BJ (cell line): ENCODE measurements around the gene ZNF536. TPM values are rescaled to one million over a fixed set of nuclear protein-coding genes. Genes with fewer than 3 reads are reported as not detected.

Source experiments
- CTCF ChIA-PET: fragments of 350-600 bp; formaldehyde crosslinking; extraction: SDS; loops from one replicate; lab custom pipeline; 2021; ENCODE audit warnings: antibody characterized with exemption, inconsistent platforms; lab: Yijun Ruan, JAX
- POLR2A ChIA-PET: fragments of 300-600 bp; sonication (Branson Sonifier 250); formaldehyde crosslinking; extraction: SDS; loops from one replicate; lab custom pipeline; 2021; ENCODE audit warnings: antibody characterized with exemption; lab: Charles Lee
- DNase-seq: peaks from one replicate; pipeline ENCODE4 v3.0.0-alpha.2; 2011; ENCODE audit warnings: low read depth
- H3K27me3 ChIP-seq: 2 replicates; pipeline ENCODE4 v1.6.0; 2011; ENCODE audit warnings: low read length; ENCODE audit not compliant: control insufficient read depth, insufficient read depth
- H3K36me3 ChIP-seq: 2 replicates; pipeline ENCODE4 v1.5.1; 2011; ENCODE audit warnings: low read length; ENCODE audit not compliant: control insufficient read depth, insufficient read depth
- H3K4me3 ChIP-seq: 2 replicates; pipeline ENCODE4 v1.5.1; 2011; ENCODE audit warnings: low read depth, mild to moderate bottlenecking, control low read depth, low read length
- polyA plus RNA-seq: library from polyadenylated mRNA; depleted of rRNA; stranded (reverse); fragments of >200 nt; gene quantifications from 2 replicates; pipeline ENCODE4 v1.2.3, GENCODE V29; 2011
- TF ChIP-seq, protein P1 (sequence below): IDR thresholded peaks from 2 replicates; pipeline ENCODE4 v1.5.1; 2011; ENCODE audit warnings: low read depth, mild to moderate bottlenecking, control low read depth, inconsistent platforms, low read length, moderate library complexity; ENCODE audit not compliant: insufficient read depth

The ZNF536 gene
- polyA plus RNA-seq, 1 experiment = not detected

DNA sequence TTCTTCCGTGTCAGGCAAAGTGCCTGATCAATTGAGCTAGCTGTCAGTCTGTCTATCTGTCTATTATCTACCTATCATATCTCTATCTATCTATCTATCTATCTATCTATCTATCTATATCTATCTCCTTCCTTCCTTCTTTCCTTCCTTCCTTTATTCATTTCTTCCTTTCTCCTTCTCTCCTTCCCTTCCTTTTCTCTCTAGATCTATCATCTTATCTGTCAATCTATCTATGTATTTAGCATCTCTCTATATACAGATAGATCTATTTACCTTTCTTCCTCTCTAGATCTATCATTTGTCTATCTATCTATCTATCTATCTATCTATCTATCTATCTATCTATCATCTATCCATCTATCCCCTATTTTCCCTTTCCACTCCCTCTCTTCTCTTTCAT, 5.9 kb upstream of the ZNF536 start:
- DNase-seq = no peak
- no peaks in the 10 kb centered on the region for H3K27me3 ChIP-seq
- H3K4me3 ChIP-seq = no peak overlapping the region
- TF ChIP-seq, protein P1, sequence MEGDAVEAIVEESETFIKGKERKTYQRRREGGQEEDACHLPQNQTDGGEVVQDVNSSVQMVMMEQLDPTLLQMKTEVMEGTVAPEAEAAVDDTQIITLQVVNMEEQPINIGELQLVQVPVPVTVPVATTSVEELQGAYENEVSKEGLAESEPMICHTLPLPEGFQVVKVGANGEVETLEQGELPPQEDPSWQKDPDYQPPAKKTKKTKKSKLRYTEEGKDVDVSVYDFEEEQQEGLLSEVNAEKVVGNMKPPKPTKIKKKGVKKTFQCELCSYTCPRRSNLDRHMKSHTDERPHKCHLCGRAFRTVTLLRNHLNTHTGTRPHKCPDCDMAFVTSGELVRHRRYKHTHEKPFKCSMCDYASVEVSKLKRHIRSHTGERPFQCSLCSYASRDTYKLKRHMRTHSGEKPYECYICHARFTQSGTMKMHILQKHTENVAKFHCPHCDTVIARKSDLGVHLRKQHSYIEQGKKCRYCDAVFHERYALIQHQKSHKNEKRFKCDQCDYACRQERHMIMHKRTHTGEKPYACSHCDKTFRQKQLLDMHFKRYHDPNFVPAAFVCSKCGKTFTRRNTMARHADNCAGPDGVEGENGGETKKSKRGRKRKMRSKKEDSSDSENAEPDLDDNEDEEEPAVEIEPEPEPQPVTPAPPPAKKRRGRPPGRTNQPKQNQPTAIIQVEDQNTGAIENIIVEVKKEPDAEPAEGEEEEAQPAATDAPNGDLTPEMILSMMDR = no peak
- CTCF ChIA-PET = no interaction called here
- H3K36me3 ChIP-seq = no peaks in the 10 kb centered on the region
- POLR2A ChIA-PET = no interaction called here

DNA sequence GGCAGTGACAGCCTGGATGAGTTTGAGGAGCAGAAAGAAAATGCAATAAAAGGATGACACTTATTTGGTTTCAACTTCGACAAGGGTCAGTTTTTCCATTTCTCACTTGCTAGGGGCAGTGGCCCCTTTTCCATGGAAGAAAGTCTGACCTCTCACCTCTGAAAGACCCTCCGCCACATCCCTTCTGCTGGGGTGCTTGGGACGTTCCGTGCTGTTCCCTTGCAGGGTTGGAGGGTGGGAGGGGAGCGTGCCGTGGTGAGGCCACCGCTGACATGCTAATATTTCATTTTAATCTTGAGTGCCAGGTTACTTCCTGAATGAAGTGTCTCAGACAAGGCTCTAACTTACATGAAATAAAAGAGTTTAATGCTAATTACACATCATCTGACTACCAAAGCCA, 5.2 kb upstream of the ZNF536 start:
- no peak for DNase-seq
- TF ChIP-seq, protein P1 = no peak

DNA sequence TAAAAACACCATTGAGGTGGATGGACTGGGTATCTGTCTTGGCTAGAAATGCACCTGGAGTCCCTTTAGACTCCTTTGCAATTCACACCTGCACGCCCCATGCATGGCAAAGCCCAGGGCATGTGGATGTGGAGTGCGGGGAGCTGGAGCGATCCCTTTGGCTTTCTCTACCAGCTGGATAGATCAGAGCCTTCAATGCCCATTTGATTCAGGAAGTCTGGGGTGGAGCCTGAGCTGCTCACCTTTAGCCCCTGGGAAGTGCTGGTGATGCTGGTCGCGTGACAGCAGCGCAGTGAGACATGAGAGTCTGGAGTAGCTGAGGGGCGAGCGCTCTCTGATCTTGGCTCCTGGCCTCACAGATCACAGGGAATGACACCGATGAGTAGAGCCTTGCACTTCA, 4.8 kb upstream of the ZNF536 start:
- ChIA-PET POLR2A (no interaction called here), CTCF (no interaction called here)
- TF ChIP-seq, protein P1 = no peak
- H3K4me3 ChIP-seq = no peak overlapping the region
- no peak for DNase-seq
- H3K27me3 ChIP-seq = no peaks in the 10 kb centered on the region
- no peaks in the 10 kb centered on the region for H3K36me3 ChIP-seq

More for the DNA sequence above, 5.2 kb upstream of the ZNF536 start:
- ChIA-PET POLR2A (no interaction called here), CTCF (no interaction called here)
- Histone ChIP-seq H3K36me3 (no peaks in the 10 kb centered on the region), H3K27me3 (no peaks in the 10 kb centered on the region), H3K4me3 (no peak overlapping the region)

DNA sequence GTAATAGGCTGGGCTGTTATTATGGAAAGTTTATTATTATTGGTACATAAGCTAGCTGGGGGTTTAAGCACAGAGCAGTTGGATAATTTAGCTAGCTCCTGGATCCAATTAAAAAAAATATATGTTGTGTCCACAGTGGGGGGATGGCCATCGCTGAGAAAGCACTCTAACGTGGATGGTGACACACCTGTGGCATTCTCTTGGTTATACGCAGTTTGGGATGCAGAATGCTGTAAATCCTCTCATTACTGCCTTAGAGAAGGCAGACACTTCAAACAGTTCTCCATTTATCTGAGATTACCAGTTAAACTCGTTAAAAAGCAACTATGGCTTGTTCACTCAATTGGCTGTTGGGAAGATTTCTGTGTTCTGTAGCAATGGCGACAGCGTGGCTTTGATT, 2.4 kb upstream of the ZNF536 start:
- H3K27me3 ChIP-seq = no peaks in the 10 kb centered on the region
- POLR2A ChIA-PET = no interaction called here
- CTCF ChIA-PET = no interaction called here
- H3K36me3 ChIP-seq = no peaks in the 10 kb centered on the region
- H3K4me3 ChIP-seq = no peak overlapping the region
- TF ChIP-seq, protein P1 = no peak
- no peak for DNase-seq

DNA sequence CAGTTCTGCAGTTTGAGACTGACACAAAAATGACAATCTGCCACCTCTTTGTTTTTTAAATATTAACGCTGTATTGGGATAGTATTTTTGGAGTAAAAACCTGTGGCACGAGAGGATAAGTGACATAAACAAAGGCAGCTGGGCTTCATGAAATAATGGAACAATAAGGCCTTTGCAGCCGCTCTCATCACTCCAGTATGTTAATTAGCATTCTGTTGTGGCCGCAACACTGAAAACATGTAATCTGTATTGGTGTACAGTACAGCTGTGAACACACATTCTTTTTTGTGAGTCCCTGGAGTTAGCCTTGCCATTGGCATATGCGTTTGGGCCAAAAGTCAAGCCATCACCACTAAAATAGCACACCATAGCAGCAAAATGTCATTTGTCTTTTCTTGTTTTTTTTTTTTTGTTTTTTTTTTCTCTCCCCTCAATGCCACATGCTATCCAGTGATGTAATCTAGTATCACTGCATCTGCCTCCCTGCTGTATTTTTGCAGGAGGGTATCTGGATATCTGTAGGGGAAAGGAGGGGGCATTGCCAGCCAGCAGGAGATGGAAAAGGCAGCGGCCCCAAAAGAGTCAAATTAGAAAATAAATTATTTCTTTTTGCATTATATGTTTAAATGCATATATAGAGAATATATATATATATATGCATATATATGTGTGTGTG, 885 bp upstream of the ZNF536 start:
- Histone ChIP-seq H3K4me3 (no peak overlapping the region), H3K36me3 (no peaks in the 10 kb centered on the region), H3K27me3 (no peaks in the 10 kb centered on the region; the same call in 1 of the 2 replicates)
- TF ChIP-seq, protein P1 = no peak
- POLR2A ChIA-PET = no interaction called here
- no peak for DNase-seq
- CTCF ChIA-PET = no interaction called here
